Measurements from ENCODE around the gene BABAM2. TPM values are rescaled to one million over a fixed set of nuclear protein-coding genes. Genes with fewer than 3 reads are reported as not detected.

Gene BABAM2
- total RNA-seq, 2 donors from 2014 or later: 32.2 to 33.5 TPM

DNA sequence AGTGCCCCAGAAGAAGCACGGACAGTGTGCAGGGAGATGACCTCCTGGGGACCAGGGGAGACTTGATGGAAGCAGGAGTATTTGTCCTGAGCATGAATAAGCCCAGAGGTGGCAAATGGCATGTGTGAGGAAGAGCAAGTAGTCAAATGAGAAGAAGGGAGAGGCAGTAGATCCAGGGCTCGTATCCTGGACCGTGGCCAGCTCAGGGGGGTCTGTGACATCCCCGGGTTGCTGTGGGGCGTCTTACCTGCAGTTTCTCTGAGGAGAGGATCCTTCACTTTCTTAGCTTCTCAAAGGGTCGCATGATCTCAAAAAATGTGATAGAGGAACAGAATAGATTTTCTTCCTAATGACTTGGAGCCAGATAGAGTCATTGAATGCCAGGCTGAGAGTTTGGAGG is 445.1 kb downstream of the BABAM2 start:
- H3K9ac ChIP-seq (ENCODE audit: low read depth in 2 of 2, low read length in 2 of 2): no peak overlapping the region
- intact Hi-C loops (cut with DNase I): no loop called here
- no peak overlapping the region for H3K27ac ChIP-seq
- TF ChIP-seq, protein P1, sequence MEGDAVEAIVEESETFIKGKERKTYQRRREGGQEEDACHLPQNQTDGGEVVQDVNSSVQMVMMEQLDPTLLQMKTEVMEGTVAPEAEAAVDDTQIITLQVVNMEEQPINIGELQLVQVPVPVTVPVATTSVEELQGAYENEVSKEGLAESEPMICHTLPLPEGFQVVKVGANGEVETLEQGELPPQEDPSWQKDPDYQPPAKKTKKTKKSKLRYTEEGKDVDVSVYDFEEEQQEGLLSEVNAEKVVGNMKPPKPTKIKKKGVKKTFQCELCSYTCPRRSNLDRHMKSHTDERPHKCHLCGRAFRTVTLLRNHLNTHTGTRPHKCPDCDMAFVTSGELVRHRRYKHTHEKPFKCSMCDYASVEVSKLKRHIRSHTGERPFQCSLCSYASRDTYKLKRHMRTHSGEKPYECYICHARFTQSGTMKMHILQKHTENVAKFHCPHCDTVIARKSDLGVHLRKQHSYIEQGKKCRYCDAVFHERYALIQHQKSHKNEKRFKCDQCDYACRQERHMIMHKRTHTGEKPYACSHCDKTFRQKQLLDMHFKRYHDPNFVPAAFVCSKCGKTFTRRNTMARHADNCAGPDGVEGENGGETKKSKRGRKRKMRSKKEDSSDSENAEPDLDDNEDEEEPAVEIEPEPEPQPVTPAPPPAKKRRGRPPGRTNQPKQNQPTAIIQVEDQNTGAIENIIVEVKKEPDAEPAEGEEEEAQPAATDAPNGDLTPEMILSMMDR (IDR thresholded peaks at IDR 0.05): no peak
- H3K27me3 ChIP-seq: no peaks in the 10 kb centered on the region
- H3K36me3 ChIP-seq: no peaks in the 10 kb centered on the region
- no peak overlapping the region for H3K4me3 ChIP-seq
- no peaks in the 10 kb centered on the region for H3K9me3 ChIP-seq
- no peaks in the 10 kb centered on the region for H3K4me1 ChIP-seq
- no peak for DNase-seq

- Histone ChIP-seq H3K4me3 (no peak overlapping the region), H3K27ac (no peak overlapping the region), H3K4me1 (no peaks in the 10 kb centered on the region), H3K9me3 (no peaks in the 10 kb centered on the region), H3K36me3 (no peaks in the 10 kb centered on the region), H3K27me3 (no peaks in the 10 kb centered on the region), H3K9ac (ENCODE audit: low read depth in 2 of 2, low read length in 2 of 2) (no peak overlapping the region)
- no peak for DNase-seq
- intact Hi-C loops (cut with DNase I): no loop called here
- TF ChIP-seq, protein P1 (IDR thresholded peaks at IDR 0.05): no peak
Measured at GRCh38 chr2:28336264-28336980, 445.9 kb downstream of the BABAM2 start.

GRCh38 chr2:28336982-28337627 is 446.6 kb downstream of the BABAM2 start:
- no peaks in the 10 kb centered on the region for H3K36me3 ChIP-seq
- H3K4me1 ChIP-seq: no peaks in the 10 kb centered on the region
- no peak overlapping the region for H3K4me3 ChIP-seq
- intact Hi-C loops (cut with DNase I): no loop called here
- no peaks in the 10 kb centered on the region for H3K9me3 ChIP-seq
- TF ChIP-seq, protein P1 (IDR thresholded peaks at IDR 0.05): no peak
- no peak for DNase-seq
- H3K27ac ChIP-seq: no peak overlapping the region
- H3K9ac ChIP-seq (ENCODE audit: low read depth in 2 of 2, low read length in 2 of 2): no peak overlapping the region
- no peaks in the 10 kb centered on the region for H3K27me3 ChIP-seq

- no peaks in the 10 kb centered on the region for H3K4me1 ChIP-seq
Measured at GRCh38 chr2:28338046-28338817, 447.7 kb downstream of the BABAM2 start.

DNA sequence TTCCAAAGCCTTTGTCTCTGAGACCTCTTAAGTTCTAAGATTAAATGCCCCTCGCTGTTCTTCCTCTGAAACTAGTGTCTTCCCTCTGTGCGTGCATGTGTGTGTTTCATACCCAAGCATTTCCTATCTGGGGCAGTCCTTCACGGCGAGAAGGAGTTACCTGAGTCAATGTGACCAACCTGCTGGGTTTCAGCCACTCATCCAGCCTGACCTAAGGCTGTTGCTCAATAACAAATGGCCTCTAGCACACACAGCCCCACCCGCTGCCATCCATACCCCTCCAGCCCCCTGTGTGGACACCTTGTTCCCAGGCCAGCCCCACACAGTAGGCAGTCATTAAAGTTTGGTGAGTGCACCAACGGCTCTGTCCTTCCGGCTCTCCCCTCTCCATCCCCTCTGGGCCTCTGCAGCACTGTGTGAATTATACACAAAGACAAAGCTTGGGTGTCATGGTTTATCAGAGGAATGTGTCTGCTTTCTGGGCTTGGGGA is 448.3 kb downstream of the BABAM2 start:
- no peak for DNase-seq
- intact Hi-C loops (cut with DNase I): no loop called here
- H3K4me1 ChIP-seq: no peaks in the 10 kb centered on the region

More at GRCh38 chr2:28338046-28338817, 447.7 kb downstream of the BABAM2 start:
- Histone ChIP-seq H3K4me3 (no peak overlapping the region), H3K9ac (ENCODE audit: low read depth in 2 of 2, low read length in 2 of 2) (peak overlapping the region in 1 of 2 donors; percentile 46), H3K27me3 (no peaks in the 10 kb centered on the region), H3K27ac (peak overlapping the region; percentile 43), H3K36me3 (no peaks in the 10 kb centered on the region), H3K9me3 (no peaks in the 10 kb centered on the region)
- TF ChIP-seq, protein P1 (IDR thresholded peaks at IDR 0.05): no peak
- peak; percentile 48 for DNase-seq
- intact Hi-C loops (cut with DNase I): no loop called here

More for the DNA sequence above, 448.3 kb downstream of the BABAM2 start:
- Histone ChIP-seq H3K27ac (peak overlapping the region; percentile 43), H3K36me3 (no peaks in the 10 kb centered on the region), H3K9ac (ENCODE audit: low read depth in 2 of 2, low read length in 2 of 2) (no peak overlapping the region), H3K9me3 (no peaks in the 10 kb centered on the region), H3K27me3 (no peaks in the 10 kb centered on the region), H3K4me3 (no peak overlapping the region)
- TF ChIP-seq, protein P1 (IDR thresholded peaks at IDR 0.05): no peak
